H9 (cell line): ENCODE measurements around the gene CTDSP2. TPM values are rescaled to one million over a fixed set of nuclear protein-coding genes. Genes with fewer than 3 reads are reported as not detected.

Experiments used
- DNase-seq: peaks from one replicate; pipeline ENCODE4 v3.0.0-alpha.2; 2017
- H2AFZ ChIP-seq: one replicate; pipeline ENCODE4 v1.6.1; 2013; ENCODE audit warnings: mild to moderate bottlenecking, low read length, control low read depth, moderate library complexity
- H2AK5ac ChIP-seq: 2 replicates; pipeline ENCODE4 v1.6.1; 2013; ENCODE audit warnings: low read length, control low read depth, mixed read lengths; ENCODE audit not compliant: insufficient read length
- H2BK120ac ChIP-seq: one replicate; pipeline ENCODE4 v1.6.1; 2013; ENCODE audit warnings: low read depth, mild to moderate bottlenecking, low read length, control low read depth, inconsistent platforms; ENCODE audit not compliant: poor library complexity, severe bottlenecking
- H2BK12ac ChIP-seq: 2 replicates; pipeline ENCODE4 v1.6.1; 2013; ENCODE audit warnings: low read length, control low read depth, mixed read lengths, low read depth; ENCODE audit not compliant: insufficient read length
- H2BK15ac ChIP-seq: 2 replicates; pipeline ENCODE4 v1.6.1; 2013; ENCODE audit warnings: low read depth, low read length, control low read depth
- H2BK20ac ChIP-seq: one replicate; pipeline ENCODE4 v1.6.1; 2013; ENCODE audit warnings: low read depth, mild to moderate bottlenecking, low read length, control low read depth, inconsistent platforms; ENCODE audit not compliant: poor library complexity, severe bottlenecking
- H2BK5ac ChIP-seq: 2 replicates; pipeline ENCODE4 v1.6.1; 2013; ENCODE audit warnings: low read length, control low read depth, mixed read lengths; ENCODE audit not compliant: insufficient read length
- H3K14ac ChIP-seq: 2 replicates; pipeline ENCODE4 v1.6.1; 2013; ENCODE audit warnings: low read length, control low read depth; ENCODE audit not compliant: insufficient read depth
- H3K18ac ChIP-seq: 2 replicates; pipeline ENCODE4 v1.6.1; 2013; ENCODE audit warnings: low read depth, mild to moderate bottlenecking, mixed read lengths, low read length, control low read depth; ENCODE audit not compliant: insufficient read length
- H3K23ac ChIP-seq: 2 replicates; pipeline ENCODE4 v1.6.1; 2013; ENCODE audit warnings: low read length, control low read depth, mixed read lengths, low read depth; ENCODE audit not compliant: insufficient read length
- H3K23me2 ChIP-seq: 2 replicates; pipeline ENCODE4 v1.6.1; 2013; ENCODE audit warnings: low read depth, mild to moderate bottlenecking, mixed read lengths, low read length, control low read depth; ENCODE audit not compliant: insufficient read length, poor library complexity, severe bottlenecking
- H3K27ac ChIP-seq: 2 replicates; pipeline ENCODE4 v1.5.1; 2013; ENCODE audit warnings: low read length, control low read depth, mixed read lengths, low read depth; ENCODE audit not compliant: insufficient read length
- H3K27me3 ChIP-seq: 2 replicates; pipeline ENCODE4 v1.6.1; 2013; ENCODE audit warnings: low read length, control low read depth, inconsistent platforms; ENCODE audit not compliant: insufficient read depth
- H3K4ac ChIP-seq: 2 replicates; pipeline ENCODE4 v1.6.1; 2013; ENCODE audit warnings: low read depth, mild to moderate bottlenecking, control low read depth, inconsistent platforms, low read length, moderate library complexity
- H3K4me1 ChIP-seq: 2 replicates; pipeline ENCODE4 v1.6.1; 2013; ENCODE audit warnings: low read length, control low read depth, inconsistent platforms; ENCODE audit not compliant: insufficient read depth
- H3K4me2 ChIP-seq: 2 replicates; pipeline ENCODE4 v1.6.1; 2013; ENCODE audit warnings: low read length, control low read depth, mixed read lengths; ENCODE audit not compliant: insufficient read length, insufficient read depth
- H3K56ac ChIP-seq: 2 replicates; pipeline ENCODE4 v1.6.1; 2013; ENCODE audit warnings: low read depth, mild to moderate bottlenecking, mixed read lengths, low read length, control low read depth; ENCODE audit not compliant: insufficient read length
- H3K79me1 ChIP-seq: 2 replicates; pipeline ENCODE4 v1.6.1; 2013; ENCODE audit warnings: low read depth, mild to moderate bottlenecking, moderate library complexity, low read length, control low read depth, inconsistent platforms; ENCODE audit not compliant: insufficient read depth, poor library complexity, severe bottlenecking
- H3K79me2 ChIP-seq: 2 replicates; pipeline ENCODE4 v1.6.1; 2013; ENCODE audit warnings: low read length, control low read depth, inconsistent platforms; ENCODE audit not compliant: insufficient read depth
- H3K9ac ChIP-seq: 2 replicates; pipeline ENCODE4 v1.6.1; 2013; ENCODE audit warnings: low read length, control low read depth, mixed read lengths; ENCODE audit not compliant: insufficient read length; ENCODE audit errors: extremely low read depth
- H3K9me3 ChIP-seq: one replicate; pipeline ENCODE4 v1.6.1; 2013; ENCODE audit warnings: low read depth, low read length, inconsistent platforms; ENCODE audit not compliant: control insufficient read depth
- H3T11ph ChIP-seq: one replicate; pipeline ENCODE4 v1.6.1; 2013; ENCODE audit warnings: mild to moderate bottlenecking, low read length, control low read depth, inconsistent platforms
- H4K20me1 ChIP-seq: one replicate; pipeline ENCODE4 v1.6.1; 2013; ENCODE audit not compliant: control insufficient read depth, insufficient read length, insufficient read depth
- H4K5ac ChIP-seq: 2 replicates; pipeline ENCODE4 v1.6.1; 2013; ENCODE audit warnings: low read depth, mild to moderate bottlenecking, mixed read lengths, low read length, control low read depth; ENCODE audit not compliant: insufficient read length
- H4K8ac ChIP-seq: replicated peaks from 2 replicates; pipeline ENCODE4 v1.6.1; 2013; ENCODE audit warnings: low read length, control low read depth, mixed read lengths, low read depth; ENCODE audit not compliant: insufficient read length
- H4K91ac ChIP-seq: 2 replicates; pipeline ENCODE4 v1.6.1; 2013; ENCODE audit warnings: low read depth, mild to moderate bottlenecking, moderate library complexity, mixed read lengths, low read length, control low read depth; ENCODE audit not compliant: insufficient read length
- H3K27ac Mint-ChIP-seq, 3 experiments: 2 replicates in 2 of 3; 3 replicates in 1 of 3; pipeline ENCODE4 v1.8.0; 2020 to 2021; ENCODE audit warnings: mixed read lengths in 3 of 3, mild to moderate bottlenecking in 1 of 3, moderate library complexity in 1 of 3
- H3K27me3 Mint-ChIP-seq: 2 replicates; pipeline ENCODE4 v1.8.0; 2021; ENCODE audit warnings: low read depth, mild to moderate bottlenecking, moderate library complexity, mixed read lengths
- H3K36me3 Mint-ChIP-seq, 3 experiments: 2 replicates in 2 of 3; 3 replicates in 1 of 3; pipeline ENCODE4 v1.8.0; 2020 to 2021; ENCODE audit warnings: low read depth in 3 of 3, mixed read lengths in 3 of 3; ENCODE audit not compliant: insufficient read depth in 1 of 3
- H3K4me1 Mint-ChIP-seq, 2 experiments: 2 replicates each; pipeline ENCODE4 v1.8.0; 2020; ENCODE audit warnings: mixed read lengths in 2 of 2
- H3K4me3 Mint-ChIP-seq, 2 experiments: 2 replicates in 1 of 2; 3 replicates in 1 of 2; pipeline ENCODE4 v1.8.0; 2020 to 2021; ENCODE audit warnings: mild to moderate bottlenecking in 2 of 2, mixed read lengths in 2 of 2, moderate library complexity in 1 of 2
- H3K9me3 Mint-ChIP-seq, 2 experiments: 2 replicates in 1 of 2; 3 replicates in 1 of 2; pipeline ENCODE4 v1.8.0; 2020; ENCODE audit warnings: mild to moderate bottlenecking in 2 of 2, mixed read lengths in 2 of 2, moderate library complexity in 1 of 2
- CTCF ChIP-seq: fragments of 200-600 bp; sonication (generic); conservative IDR thresholded peaks from 3 replicates; pipeline ENCODE4 v1.8.0; 2021; ENCODE audit warnings: antibody characterized with exemption, mild to moderate bottlenecking
- WGBS: extraction: QIAGEN DNeasy Blood & Tissue Kit; methylation state at CpG from one replicate; pipeline ENCODE4 v1.1.7; 2013; ENCODE audit warnings: missing lambda C conversion rate, low lambda C conversion rate, mixed read lengths; ENCODE audit not compliant: insufficient read length; ENCODE audit errors: extremely low coverage; 5-methylcytosine and 5-hydroxymethylcytosine counted together
- total RNA-seq: library from RNA; stranded (reverse); gene quantifications from 2 replicates; pipeline ENCODE4 v1.2.1, GENCODE V29; 2021

The CTDSP2 gene
- total RNA-seq, 1 experiment from 2014 or later = 103 TPM

GRCh38 chr12:57793920-57794319, 52.6 kb downstream of the CTDSP2 start:
- H2BK20ac ChIP-seq = no peak overlapping the region
- H3K27me3 ChIP-seq = no peaks in the 10 kb centered on the region
- no peak overlapping the region for H2BK5ac ChIP-seq
- no peak overlapping the region for H3K9ac ChIP-seq
- H2BK120ac ChIP-seq = no peak overlapping the region
- no peak for TF ChIP-seq CTCF
- no peak overlapping the region for H4K5ac ChIP-seq
- H3T11ph ChIP-seq = no peak overlapping the region
- DNase-seq = no peak
- WGBS = no CpG with 5 or more reads among the region's 1 CpG
- no peak overlapping the region for H2AFZ ChIP-seq
- no peaks in the 10 kb centered on the region for H3K79me1 ChIP-seq
- H3K23ac ChIP-seq = no peak overlapping the region
- Mint-ChIP-seq H3K27ac (no peak overlapping the region), H3K9me3 (no peaks in the 10 kb centered on the region), H3K27me3 (no peaks in the 10 kb centered on the region), H3K36me3 (peaks cover 24 to 71% (median 55%) of the 10 kb centered on the region in 3 experiments), H3K4me1 (no peaks in the 10 kb centered on the region), H3K4me3 (no peak overlapping the region)
- H4K91ac ChIP-seq = no peak overlapping the region
- no peak overlapping the region for H2BK12ac ChIP-seq
- no peak overlapping the region for H3K18ac ChIP-seq
- H2BK15ac ChIP-seq = no peak overlapping the region
- no peaks in the 10 kb centered on the region for H3K23me2 ChIP-seq
- H3K4ac ChIP-seq = no peak overlapping the region
- no peak overlapping the region for H3K56ac ChIP-seq
- no peaks in the 10 kb centered on the region for H4K20me1 ChIP-seq
- H3K9me3 ChIP-seq = no peaks in the 10 kb centered on the region
- no peak overlapping the region for H3K14ac ChIP-seq
- H2AK5ac ChIP-seq = no peak overlapping the region
- H3K4me2 ChIP-seq = no peak overlapping the region
- H3K4me1 ChIP-seq = no peaks in the 10 kb centered on the region
- H3K27ac ChIP-seq = no peak overlapping the region
- H4K8ac ChIP-seq = no peak overlapping the region
- H3K79me2 ChIP-seq = no peaks in the 10 kb centered on the region
